GM12878 (cell line): ENCODE results near the gene LAMP1. TPM values are rescaled to one million over a fixed set of nuclear protein-coding genes. Genes with fewer than 3 reads are reported as not detected.

Experiments used
- ATAC-seq: fragments of 200-7000 bp; cut with Tn5 transposase; 3 replicates; pipeline ENCODE4 v1.9.1; 2020; ENCODE audit warnings: mild to moderate bottlenecking, moderate library complexity
- BruUV-seq: library from RNA; stranded (reverse); fragments of 400-500 nt; replicated peaks from 2 replicates; lab custom pipeline; 2021; lab: Mats Ljungman, UMichigan
- CTCF ChIA-PET: fragments of 300-600 bp; sonication (Branson Sonifier 250); formaldehyde crosslinking; extraction: SDS; loops from one replicate; lab custom pipeline; 2021; ENCODE audit warnings: inconsistent platforms; lab: Yijun Ruan, JAX
- POLR2A ChIA-PET: fragments of 350-600 bp; formaldehyde crosslinking; extraction: SDS; loops from one replicate; lab custom pipeline; 2021; ENCODE audit warnings: inconsistent platforms; lab: Charles Lee
- RAD21 ChIA-PET: fragments of 300-600 bp; sonication (Branson Sonifier 250); formaldehyde crosslinking; loops from one replicate; lab custom pipeline; 2023; ENCODE audit warnings: antibody characterized with exemption; ENCODE audit not compliant: unreplicated experiment; lab: Charles Lee
- SMC1A ChIA-PET: fragments of 300-600 bp; sonication (Branson Sonifier 250); formaldehyde crosslinking; loops from one replicate; lab custom pipeline; 2023; ENCODE audit not compliant: unreplicated experiment, uncharacterized antibody; lab: Charles Lee
- DNase-seq: peaks from one replicate; pipeline ENCODE4 v3.0.0-alpha.2; 2011; ENCODE audit warnings: low read depth, low spot score
- FAIRE-seq: peaks from 3 replicates; lab custom pipeline; 2011; peaks lifted over from hg19 to GRCh38; lab: Jason Lieb, UNC
- H2AFZ ChIP-seq: 2 replicates; pipeline ENCODE4 v1.6.0; 2011; ENCODE audit warnings: low read depth, low read length, control low read depth; ENCODE audit not compliant: control insufficient read depth
- H3K27ac ChIP-seq: 2 replicates; pipeline ENCODE4 v1.5.1; 2011; ENCODE audit warnings: control low read depth; ENCODE audit not compliant: control insufficient read depth, insufficient read depth
- H3K27me3 ChIP-seq, 2 experiments: replicated peaks in 1 of 2; 2 replicates each; pipeline versions ENCODE4 v1.6.0 to v1.6.1; 2011; ENCODE audit warnings: low read length in 1 of 2; ENCODE audit not compliant: control insufficient read depth in 2 of 2, insufficient read depth in 2 of 2
- H3K36me3 ChIP-seq, 2 experiments: 2 replicates each; pipeline ENCODE4 v1.5.1; 2011; ENCODE audit warnings: low read length in 1 of 2; ENCODE audit not compliant: control insufficient read depth in 2 of 2, insufficient read depth in 2 of 2
- H3K4me1 ChIP-seq: 2 replicates; pipeline ENCODE4 v1.6.1; 2011; ENCODE audit warnings: mild to moderate bottlenecking, low read length, moderate library complexity, mixed read lengths; ENCODE audit not compliant: control insufficient read depth, insufficient read depth
- H3K4me2 ChIP-seq: 2 replicates; pipeline ENCODE4 v1.6.0; 2011; ENCODE audit warnings: control low read depth; ENCODE audit not compliant: control insufficient read depth, insufficient read depth
- H3K4me3 ChIP-seq: fragments of 200-600 bp; sonication (generic); 2 replicates; pipeline ENCODE4 v1.5.1; 2016
- H3K79me2 ChIP-seq: 2 replicates; pipeline ENCODE4 v1.6.0; 2011; ENCODE audit warnings: low read length; ENCODE audit not compliant: control insufficient read depth, insufficient read depth
- H3K9ac ChIP-seq: 2 replicates; pipeline ENCODE4 v1.8.0; 2011; ENCODE audit warnings: low read length, control low read depth, mixed read lengths; ENCODE audit not compliant: control insufficient read depth, insufficient read depth
- H3K9me3 ChIP-seq: replicated peaks from 3 replicates; pipeline ENCODE4 v1.5.1; 2011; ENCODE audit warnings: mild to moderate bottlenecking, low read length; ENCODE audit not compliant: control insufficient read depth, insufficient read depth
- H4K20me1 ChIP-seq: 2 replicates; pipeline ENCODE4 v1.6.0; 2011; ENCODE audit not compliant: control insufficient read depth, insufficient read depth
- HDGF ChIP-seq: fragments of 450-650 bp; IDR thresholded peaks from 2 replicates; pipeline ENCODE4 v1.6.1; 2016; ENCODE audit warnings: antibody characterized with exemption
- MTA3 ChIP-seq: IDR thresholded peaks from 2 replicates; pipeline ENCODE4 v1.6.1; 2012; ENCODE audit warnings: low read length, inconsistent platforms, borderline replicate concordance
- MXI1 ChIP-seq: fragments of 150-350 bp; IDR thresholded peaks from 2 replicates; pipeline ENCODE4 v1.6.1; 2011; ENCODE audit warnings: low read depth, mild to moderate bottlenecking, inconsistent platforms, low read length, improper control_type of control experiment
- PKNOX1 ChIP-seq: fragments of 450-650 bp; IDR thresholded peaks from 2 replicates; pipeline ENCODE4 v1.6.1; 2016; ENCODE audit warnings: mild to moderate bottlenecking
- RFX5 ChIP-seq: IDR thresholded peaks from 2 replicates; pipeline ENCODE4 v1.6.1; 2011; ENCODE audit warnings: low read depth, low read length, improper control_type of control experiment
- SMC3 ChIP-seq: IDR thresholded peaks from 2 replicates; pipeline ENCODE4 v1.6.1; 2011; ENCODE audit warnings: low read length, improper control_type of control experiment, borderline replicate concordance
- SPI1 ChIP-seq: IDR thresholded peaks from 2 replicates; pipeline ENCODE4 v1.6.1; 2011; ENCODE audit warnings: low read depth, mild to moderate bottlenecking, low read length, moderate library complexity, borderline replicate concordance; ENCODE audit not compliant: insufficient read depth
- SREBF1 ChIP-seq: IDR thresholded peaks from 2 replicates; pipeline ENCODE4 v1.6.1; 2012; ENCODE audit warnings: mild to moderate bottlenecking, low read length
- STAT3 ChIP-seq: IDR thresholded peaks from 2 replicates; pipeline ENCODE4 v1.6.1; 2011; ENCODE audit warnings: low read depth, low read length, improper control_type of control experiment
- ZBED1 ChIP-seq: IDR thresholded peaks from 2 replicates; pipeline ENCODE4 v1.6.1; 2016; ENCODE audit warnings: borderline replicate concordance
- WGBS: methylation state at CpG from one replicate; pipeline ENCODE4 v1.1.6; 2016; ENCODE audit warnings: low lambda C conversion rate; ENCODE audit not compliant: insufficient replicate concordance, insufficient coverage; ENCODE audit errors: missing lambda C conversion rate; 5-methylcytosine and 5-hydroxymethylcytosine counted together
- in situ Hi-C: fragments of 300-500 bp; cut with MboI; formaldehyde crosslinking; loops from 9 replicates; pipeline ENCODE4 v1.14.3; 2018; ENCODE audit warnings: mixed read lengths
- intact Hi-C: fragments of 100-400 bp; cut with micrococcal nuclease; formaldehyde crosslinking; loops from one replicate; pipeline ENCODE4 v1.14.2; 2022; ENCODE audit not compliant: unreplicated experiment
- polyA plus RNA-seq, 11 experiments: library from polyadenylated mRNA; depleted of rRNA in 4 of 11; unstranded in 6 of 11; stranded (reverse) in 5 of 11; fragments of >200 nt; fragmentation: Nextera tagmentation in 4 of 11; fragmentation: Illumina TruSeq in 1 of 11; extraction: Ambion mirVana in 4 of 11; extraction: Trizol in 1 of 11; gene quantifications; 1 replicate in 1 of 11; 2 replicates in 10 of 11; pipeline versions ENCODE4 v1.2.1 to v1.2.3, GENCODE V29; 2011 to 2016; ENCODE audit warnings: inconsistent platforms in 2 of 11, missing spikeins in 2 of 11, low read depth in 1 of 11
- total RNA-seq, 4 experiments: library from RNA; depleted of rRNA in 3 of 4; stranded (reverse); fragments of >200 nt in 3 of 4; fragmentation: Illumina TruSeq in 1 of 4; extraction: Trizol in 1 of 4; gene quantifications; 2 replicates each; pipeline versions ENCODE4 v1.2.1 to v1.2.3, GENCODE V29; 2013 to 2021
- TF ChIP-seq, protein P1 (sequence below): IDR thresholded peaks from 2 replicates; pipeline ENCODE4 v1.6.1; 2012; ENCODE audit warnings: improper control_type of control experiment, low read depth, low read length; ENCODE audit not compliant: insufficient replicate concordance

LAMP1 gene
- total and polyA plus RNA-seq, 10 of the 15 experiments (the other 5 are each of a cell fraction or from before 2014, with no cell fraction given): 2.5 to 83.0 (median 32.7) TPM

DNA sequence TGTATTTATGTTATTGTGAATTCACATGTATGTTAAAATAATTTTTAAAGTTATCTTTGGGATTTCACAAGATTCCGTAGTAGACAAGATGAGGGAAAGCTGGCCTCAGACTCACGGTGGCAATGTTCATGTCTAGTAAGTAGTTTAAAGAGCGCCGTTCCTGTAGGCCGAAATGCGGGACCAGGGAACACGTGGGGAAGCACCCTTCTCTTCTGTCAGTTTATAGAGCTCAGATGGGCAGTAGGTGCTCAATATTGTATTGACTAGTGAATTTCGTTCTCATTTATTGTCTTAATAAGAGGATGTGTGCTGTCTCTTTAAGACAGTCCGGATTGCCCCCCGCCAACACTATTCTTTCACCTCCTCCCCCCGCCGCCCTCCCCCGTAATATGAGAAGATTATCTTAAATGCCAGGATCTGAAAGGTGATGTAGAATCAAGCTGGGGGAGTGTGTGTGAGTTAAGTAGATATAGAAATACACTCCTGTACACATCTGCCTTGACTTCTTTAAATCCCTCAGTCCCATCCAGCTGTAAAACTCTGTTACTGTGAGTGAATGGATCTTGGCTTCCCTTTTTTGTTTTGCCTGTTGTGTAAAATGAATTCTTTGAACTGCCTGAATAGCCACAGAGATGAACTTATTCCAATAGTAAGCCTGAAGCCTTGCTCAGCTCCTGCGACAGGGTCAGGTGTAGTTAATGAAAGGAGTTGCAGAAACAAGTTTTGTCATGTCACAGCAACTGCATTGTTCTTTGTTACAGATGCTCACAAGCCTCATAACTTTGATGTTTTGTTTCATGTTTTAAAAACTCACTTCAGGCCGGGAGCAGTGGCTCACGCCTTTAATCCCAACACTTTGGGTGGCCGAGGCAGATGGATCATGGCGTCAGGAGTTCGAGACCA is 1.3 kb downstream of the LAMP1 start (continued):
- TF ChIP-seq STAT3 (no peak), HDGF (no peak), SREBF1 (no peak)

GRCh38 chr13:113299951-113300350 is 2.9 kb downstream of the LAMP1 start:
- Histone ChIP-seq H3K36me3 (peaks cover 0 to 3% of the 10 kb centered on the region in 2 experiments; a peak in 2 of 4 replicates), H2AFZ (no peak overlapping the region), H4K20me1 (no peaks in the 10 kb centered on the region), H3K9me3 (no peaks in the 10 kb centered on the region), H3K27ac (no peak overlapping the region), H3K4me2 (peak overlapping the region; percentile 62), H3K9ac (no peak overlapping the region), H3K27me3 (no peaks in the 10 kb centered on the region), H3K4me1 (no peaks in the 10 kb centered on the region), H3K4me3 (peak overlapping the region; percentile 35; the same call in 1 of the 2 replicates), H3K79me2 (peaks cover 56% of the 10 kb centered on the region)
- WGBS: 11% methylated on average over 7 of the region's 7 CpGs
- FAIRE-seq (peak; percentile 84), ATAC-seq (peak; percentile 72), DNase-seq (peak; percentile 39)
- ChIA-PET RAD21 (interaction anchor here (0.9 kb wide), 1 partner anchor 16 kb away, joined by 3 read pairs; no protein-coding TSS in a partner anchor), SMC1A (interaction anchor here (0.9 to 2.1 kb wide), 3 partner anchors 9 to 24 kb away, joined by 3 to 8 read pairs (median 6); no protein-coding TSS in a partner anchor), CTCF (no interaction called here), POLR2A (no interaction called here)
- TSS peak; percentile 9 for BruUV-seq
- in situ Hi-C loops: no loop called here
- intact Hi-C loops: loop anchor here (5.0 to 10.0 kb wide), 2 partner anchors 192 to 285 kb away; partner anchors contain the start of genes DCUN1D2 and TFDP1
- TF ChIP-seq SMC3: no peak
- TF ChIP-seq MTA3: no peak
- peak; percentile 19; the same call in 1 of the 2 replicates for TF ChIP-seq PKNOX1
- TF ChIP-seq, protein P1, sequence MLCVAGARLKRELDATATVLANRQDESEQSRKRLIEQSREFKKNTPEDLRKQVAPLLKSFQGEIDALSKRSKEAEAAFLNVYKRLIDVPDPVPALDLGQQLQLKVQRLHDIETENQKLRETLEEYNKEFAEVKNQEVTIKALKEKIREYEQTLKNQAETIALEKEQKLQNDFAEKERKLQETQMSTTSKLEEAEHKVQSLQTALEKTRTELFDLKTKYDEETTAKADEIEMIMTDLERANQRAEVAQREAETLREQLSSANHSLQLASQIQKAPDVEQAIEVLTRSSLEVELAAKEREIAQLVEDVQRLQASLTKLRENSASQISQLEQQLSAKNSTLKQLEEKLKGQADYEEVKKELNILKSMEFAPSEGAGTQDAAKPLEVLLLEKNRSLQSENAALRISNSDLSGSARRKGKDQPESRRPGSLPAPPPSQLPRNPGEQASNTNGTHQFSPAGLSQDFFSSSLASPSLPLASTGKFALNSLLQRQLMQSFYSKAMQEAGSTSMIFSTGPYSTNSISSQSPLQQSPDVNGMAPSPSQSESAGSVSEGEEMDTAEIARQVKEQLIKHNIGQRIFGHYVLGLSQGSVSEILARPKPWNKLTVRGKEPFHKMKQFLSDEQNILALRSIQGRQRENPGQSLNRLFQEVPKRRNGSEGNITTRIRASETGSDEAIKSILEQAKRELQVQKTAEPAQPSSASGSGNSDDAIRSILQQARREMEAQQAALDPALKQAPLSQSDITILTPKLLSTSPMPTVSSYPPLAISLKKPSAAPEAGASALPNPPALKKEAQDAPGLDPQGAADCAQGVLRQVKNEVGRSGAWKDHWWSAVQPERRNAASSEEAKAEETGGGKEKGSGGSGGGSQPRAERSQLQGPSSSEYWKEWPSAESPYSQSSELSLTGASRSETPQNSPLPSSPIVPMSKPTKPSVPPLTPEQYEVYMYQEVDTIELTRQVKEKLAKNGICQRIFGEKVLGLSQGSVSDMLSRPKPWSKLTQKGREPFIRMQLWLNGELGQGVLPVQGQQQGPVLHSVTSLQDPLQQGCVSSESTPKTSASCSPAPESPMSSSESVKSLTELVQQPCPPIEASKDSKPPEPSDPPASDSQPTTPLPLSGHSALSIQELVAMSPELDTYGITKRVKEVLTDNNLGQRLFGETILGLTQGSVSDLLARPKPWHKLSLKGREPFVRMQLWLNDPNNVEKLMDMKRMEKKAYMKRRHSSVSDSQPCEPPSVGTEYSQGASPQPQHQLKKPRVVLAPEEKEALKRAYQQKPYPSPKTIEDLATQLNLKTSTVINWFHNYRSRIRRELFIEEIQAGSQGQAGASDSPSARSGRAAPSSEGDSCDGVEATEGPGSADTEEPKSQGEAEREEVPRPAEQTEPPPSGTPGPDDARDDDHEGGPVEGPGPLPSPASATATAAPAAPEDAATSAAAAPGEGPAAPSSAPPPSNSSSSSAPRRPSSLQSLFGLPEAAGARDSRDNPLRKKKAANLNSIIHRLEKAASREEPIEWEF: no peak
- no peak for TF ChIP-seq RFX5
- TF ChIP-seq ZBED1: no peak
- TF ChIP-seq MXI1: no peak
- peak; percentile 50; the same call in 1 of the 2 replicates for TF ChIP-seq SPI1
